ENCODE data around the gene FOXB2. TPM values are rescaled to one million over a fixed set of nuclear protein-coding genes. Genes with fewer than 3 reads are reported as not detected.

The FOXB2 gene
- total and polyA plus RNA-seq, 2 of the 13 experiments (the other 11 are each of a cell fraction or from before 2014, with no cell fraction given), result not detected

DNA sequence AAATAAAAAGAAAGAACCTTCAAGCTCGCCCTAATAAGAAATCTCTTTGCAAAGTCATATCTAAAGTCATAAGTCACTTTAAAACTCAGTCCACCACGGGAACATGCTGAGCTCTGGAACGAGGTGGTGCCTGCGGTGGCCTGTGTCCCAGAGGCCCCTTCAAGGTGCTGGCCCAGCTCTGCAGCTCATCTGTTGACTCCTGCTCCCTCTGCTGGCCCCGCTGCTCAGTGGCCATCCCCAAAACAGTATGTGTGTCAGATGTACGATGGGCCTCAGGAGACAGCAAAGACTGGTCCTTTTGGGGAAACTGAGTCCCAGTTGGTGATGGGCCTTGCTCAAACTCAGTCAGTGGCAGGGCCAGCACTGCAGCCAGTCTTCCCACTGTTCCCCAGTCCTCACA, 22.8 kb upstream of the FOXB2 start:
- Histone ChIP-seq H4K20me1 (ENCODE audit: insufficient read depth, low read length) (no peaks in the 10 kb centered on the region), H3K9me3 (ENCODE audit: low read length) (no peaks in the 10 kb centered on the region), H3K36me3 (replicated peaks in 1 of 2; ENCODE audit: control insufficient read depth in 1 of 2, insufficient read depth in 2 of 2, low read length in 2 of 2) (no peaks in the 10 kb centered on the region), H3K27ac (ENCODE audit: extremely low read length, insufficient read depth, low read length) (no peak overlapping the region), H3K27me3 (ENCODE audit: control insufficient read depth in 1 of 2, insufficient read depth in 2 of 2, low read length in 2 of 2) (no peaks in the 10 kb centered on the region), H3K79me2 (ENCODE audit: insufficient read depth, low read length) (no peaks in the 10 kb centered on the region), H3K9ac (ENCODE audit: insufficient read depth, low read depth, low read length) (no peak overlapping the region), H3K4me1 (ENCODE audit: insufficient read depth, low read length) (no peaks in the 10 kb centered on the region), H2AFZ (ENCODE audit: low read length) (no peak overlapping the region), H3K4me2 (ENCODE audit: low read depth, low read length) (no peak overlapping the region), H3K4me3 (replicated peaks in 1 of 3; ENCODE audit: insufficient read depth in 1 of 3, low read depth in 2 of 3, low read length in 3 of 3) (no peak overlapping the region)
- 4% methylated on average over 5 of the region's 6 CpGs for WGBS (ENCODE audit: low lambda C conversion rate)
- FAIRE-seq (no peak), ATAC-seq (peak; percentile 96), DNase-seq (ENCODE audit: low spot score) (peak; percentile 12)
- ChIA-PET CTCF (ENCODE audit: low intra/inter-chr PET ratio, low total read pairs) (interaction anchor here (0.6 to 2.1 kb wide), 2 partner anchors 99 to 186 kb away, joined by 3 to 12 read pairs; no protein-coding TSS in a partner anchor), POLR2A (no interaction called here)
- intact Hi-C loops (cut with micrococcal nuclease; ENCODE audit: unreplicated experiment) (loop anchor here (1.0 kb wide), 2 partner anchors 186 to 240 kb away; no protein-coding TSS in a partner anchor), in situ Hi-C loops (cut with HindIII; ENCODE audit: extremely low pct_ligation_motif_present, low pct_unique_long_range_greater_than_20kb) (no loop called here)
- no TSS peak for BruUV-seq (replicated peaks)
- TF ChIP-seq, protein P1, sequence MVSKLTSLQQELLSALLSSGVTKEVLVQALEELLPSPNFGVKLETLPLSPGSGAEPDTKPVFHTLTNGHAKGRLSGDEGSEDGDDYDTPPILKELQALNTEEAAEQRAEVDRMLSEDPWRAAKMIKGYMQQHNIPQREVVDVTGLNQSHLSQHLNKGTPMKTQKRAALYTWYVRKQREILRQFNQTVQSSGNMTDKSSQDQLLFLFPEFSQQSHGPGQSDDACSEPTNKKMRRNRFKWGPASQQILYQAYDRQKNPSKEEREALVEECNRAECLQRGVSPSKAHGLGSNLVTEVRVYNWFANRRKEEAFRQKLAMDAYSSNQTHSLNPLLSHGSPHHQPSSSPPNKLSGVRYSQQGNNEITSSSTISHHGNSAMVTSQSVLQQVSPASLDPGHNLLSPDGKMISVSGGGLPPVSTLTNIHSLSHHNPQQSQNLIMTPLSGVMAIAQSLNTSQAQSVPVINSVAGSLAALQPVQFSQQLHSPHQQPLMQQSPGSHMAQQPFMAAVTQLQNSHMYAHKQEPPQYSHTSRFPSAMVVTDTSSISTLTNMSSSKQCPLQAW (CRISPR knock-in tag; IDR thresholded peaks at IDR 0.05), result no peak
- TF ChIP-seq ZNF296 (CRISPR knock-in tag; conservative IDR thresholded peaks at IDR 0.05) (no peak), RNF2 (conservative IDR thresholded peaks at IDR 0.05; ENCODE audit: low read depth) (no peak), ASH2L (IDR thresholded peaks at IDR 0.05; ENCODE audit: insufficient read length, low read depth, low read length) (no peak), MXI1 (IDR thresholded peaks at IDR 0.05; ENCODE audit: borderline replicate concordance, low read depth, low read length) (no peak), FOXA1 (IDR thresholded peaks at IDR 0.05) (no peak), FOXA1 (CRISPR knock-in tag; IDR thresholded peaks at IDR 0.05) (peak; percentile 38), SMC3 (IDR thresholded peaks at IDR 0.05; ENCODE audit: low read length) (peak; percentile 47; the same call in 1 of the 2 replicates), XRCC5 (optimal IDR thresholded peaks at IDR 0.05; ENCODE audit: low read length) (peak; percentile 49), HOXA7 (CRISPR knock-in tag; IDR thresholded peaks at IDR 0.05) (no peak), STAG1 (CRISPR knock-in tag; IDR thresholded peaks at IDR 0.05) (peak; percentile 69), PLRG1 (conservative IDR thresholded peaks at IDR 0.05) (no peak), REL (CRISPR knock-in tag; conservative IDR thresholded peaks at IDR 0.05) (no peak)
- TF ChIP-seq, protein P2, sequence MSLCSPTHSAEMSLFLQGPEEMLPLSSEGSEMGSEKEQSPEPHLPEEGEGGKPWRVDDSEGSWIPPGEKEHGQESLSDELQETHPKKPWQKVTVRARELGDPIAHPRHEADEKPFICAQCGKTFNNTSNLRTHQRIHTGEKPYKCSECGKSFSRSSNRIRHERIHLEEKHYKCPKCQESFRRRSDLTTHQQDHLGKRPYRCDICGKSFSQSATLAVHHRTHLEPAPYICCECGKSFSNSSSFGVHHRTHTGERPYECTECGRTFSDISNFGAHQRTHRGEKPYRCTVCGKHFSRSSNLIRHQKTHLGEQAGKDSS (CRISPR knock-in tag; IDR thresholded peaks at IDR 0.05; ENCODE audit: borderline replicate concordance, low read depth), result no peak
- TF ChIP-seq, protein P3, sequence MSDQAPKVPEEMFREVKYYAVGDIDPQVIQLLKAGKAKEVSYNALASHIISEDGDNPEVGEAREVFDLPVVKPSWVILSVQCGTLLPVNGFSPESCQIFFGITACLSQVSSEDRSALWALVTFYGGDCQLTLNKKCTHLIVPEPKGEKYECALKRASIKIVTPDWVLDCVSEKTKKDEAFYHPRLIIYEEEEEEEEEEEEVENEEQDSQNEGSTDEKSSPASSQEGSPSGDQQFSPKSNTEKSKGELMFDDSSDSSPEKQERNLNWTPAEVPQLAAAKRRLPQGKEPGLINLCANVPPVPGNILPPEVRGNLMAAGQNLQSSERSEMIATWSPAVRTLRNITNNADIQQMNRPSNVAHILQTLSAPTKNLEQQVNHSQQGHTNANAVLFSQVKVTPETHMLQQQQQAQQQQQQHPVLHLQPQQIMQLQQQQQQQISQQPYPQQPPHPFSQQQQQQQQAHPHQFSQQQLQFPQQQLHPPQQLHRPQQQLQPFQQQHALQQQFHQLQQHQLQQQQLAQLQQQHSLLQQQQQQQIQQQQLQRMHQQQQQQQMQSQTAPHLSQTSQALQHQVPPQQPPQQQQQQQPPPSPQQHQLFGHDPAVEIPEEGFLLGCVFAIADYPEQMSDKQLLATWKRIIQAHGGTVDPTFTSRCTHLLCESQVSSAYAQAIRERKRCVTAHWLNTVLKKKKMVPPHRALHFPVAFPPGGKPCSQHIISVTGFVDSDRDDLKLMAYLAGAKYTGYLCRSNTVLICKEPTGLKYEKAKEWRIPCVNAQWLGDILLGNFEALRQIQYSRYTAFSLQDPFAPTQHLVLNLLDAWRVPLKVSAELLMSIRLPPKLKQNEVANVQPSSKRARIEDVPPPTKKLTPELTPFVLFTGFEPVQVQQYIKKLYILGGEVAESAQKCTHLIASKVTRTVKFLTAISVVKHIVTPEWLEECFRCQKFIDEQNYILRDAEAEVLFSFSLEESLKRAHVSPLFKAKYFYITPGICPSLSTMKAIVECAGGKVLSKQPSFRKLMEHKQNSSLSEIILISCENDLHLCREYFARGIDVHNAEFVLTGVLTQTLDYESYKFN (CRISPR knock-in tag; conservative IDR thresholded peaks at IDR 0.05), result no peak
- TF ChIP-seq, protein P4, sequence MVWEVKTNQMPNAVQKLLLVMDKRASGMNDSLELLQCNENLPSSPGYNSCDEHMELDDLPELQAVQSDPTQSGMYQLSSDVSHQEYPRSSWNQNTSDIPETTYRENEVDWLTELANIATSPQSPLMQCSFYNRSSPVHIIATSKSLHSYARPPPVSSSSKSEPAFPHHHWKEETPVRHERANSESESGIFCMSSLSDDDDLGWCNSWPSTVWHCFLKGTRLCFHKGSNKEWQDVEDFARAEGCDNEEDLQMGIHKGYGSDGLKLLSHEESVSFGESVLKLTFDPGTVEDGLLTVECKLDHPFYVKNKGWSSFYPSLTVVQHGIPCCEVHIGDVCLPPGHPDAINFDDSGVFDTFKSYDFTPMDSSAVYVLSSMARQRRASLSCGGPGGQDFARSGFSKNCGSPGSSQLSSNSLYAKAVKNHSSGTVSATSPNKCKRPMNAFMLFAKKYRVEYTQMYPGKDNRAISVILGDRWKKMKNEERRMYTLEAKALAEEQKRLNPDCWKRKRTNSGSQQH (CRISPR knock-in tag; IDR thresholded peaks at IDR 0.05; ENCODE audit: low read depth), result no peak
- TF ChIP-seq, protein P5, sequence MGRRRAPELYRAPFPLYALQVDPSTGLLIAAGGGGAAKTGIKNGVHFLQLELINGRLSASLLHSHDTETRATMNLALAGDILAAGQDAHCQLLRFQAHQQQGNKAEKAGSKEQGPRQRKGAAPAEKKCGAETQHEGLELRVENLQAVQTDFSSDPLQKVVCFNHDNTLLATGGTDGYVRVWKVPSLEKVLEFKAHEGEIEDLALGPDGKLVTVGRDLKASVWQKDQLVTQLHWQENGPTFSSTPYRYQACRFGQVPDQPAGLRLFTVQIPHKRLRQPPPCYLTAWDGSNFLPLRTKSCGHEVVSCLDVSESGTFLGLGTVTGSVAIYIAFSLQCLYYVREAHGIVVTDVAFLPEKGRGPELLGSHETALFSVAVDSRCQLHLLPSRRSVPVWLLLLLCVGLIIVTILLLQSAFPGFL (CRISPR knock-in tag; IDR thresholded peaks at IDR 0.05), result no peak
- TF ChIP-seq, protein P6, sequence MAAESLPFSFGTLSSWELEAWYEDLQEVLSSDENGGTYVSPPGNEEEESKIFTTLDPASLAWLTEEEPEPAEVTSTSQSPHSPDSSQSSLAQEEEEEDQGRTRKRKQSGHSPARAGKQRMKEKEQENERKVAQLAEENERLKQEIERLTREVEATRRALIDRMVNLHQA (CRISPR knock-in tag; IDR thresholded peaks at IDR 0.05), result no peak
